H7 (cell line): ENCODE results near the gene PCNX1. TPM values are rescaled to one million over a fixed set of nuclear protein-coding genes. Genes with fewer than 3 reads are reported as not detected.
"Not testable (repeated sequence)": the region's sequence is repeated elsewhere in the genome, so short reads cannot be mapped to it uniquely, and the experiment has no call there.

Source experiments
- DNase-seq: peaks from one replicate; pipeline ENCODE4 v3.0.0; 2012
- H3K27me3 ChIP-seq: 2 replicates; pipeline ENCODE4 v1.6.0; 2011; ENCODE audit warnings: mild to moderate bottlenecking, low read length; ENCODE audit not compliant: control insufficient read depth, insufficient read depth
- H3K36me3 ChIP-seq: replicated peaks from 2 replicates; pipeline ENCODE4 v1.5.1; 2011; ENCODE audit warnings: low read length; ENCODE audit not compliant: control insufficient read depth, insufficient read depth
- H3K4me3 ChIP-seq: 2 replicates; pipeline ENCODE4 v1.5.1; 2011; ENCODE audit warnings: low read depth, mild to moderate bottlenecking, control low read depth, low read length, moderate library complexity; ENCODE audit not compliant: insufficient read depth
- total RNA-seq: library from RNA; depleted of rRNA; stranded (reverse); fragments of >200 nt; shearing (Covaris generic); gene quantifications from 2 replicates; pipeline ENCODE4 v1.2.3, GENCODE V29; 2014

Gene PCNX1
- total RNA-seq, 1 experiment from 2014 or later = 29.1 TPM

DNA sequence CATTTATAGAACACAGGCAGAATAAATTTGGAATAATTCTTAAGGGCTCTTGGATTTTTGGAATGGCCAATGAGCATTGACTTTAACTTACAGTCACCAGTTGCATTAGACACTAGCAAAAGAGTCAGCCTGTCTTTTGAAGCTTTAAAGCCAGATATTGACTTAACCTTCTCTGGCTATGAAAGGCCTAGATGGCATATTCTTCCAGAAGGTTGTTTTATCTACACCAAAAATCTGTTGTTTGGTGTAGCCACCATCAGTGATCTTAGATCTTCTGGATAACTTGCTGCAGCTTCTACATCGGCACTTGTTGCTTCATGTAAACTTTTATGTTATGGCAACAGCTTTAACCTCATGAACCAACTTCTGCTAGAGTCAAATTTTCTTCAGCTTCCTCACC, 10.4 kb downstream of the PCNX1 start:
- no peaks in the 10 kb centered on the region for H3K27me3 ChIP-seq
- no peak for DNase-seq
- no peaks in the 10 kb centered on the region; the same call in 1 of the 2 replicates for H3K36me3 ChIP-seq
- H3K4me3 ChIP-seq = no peak overlapping the region

DNA sequence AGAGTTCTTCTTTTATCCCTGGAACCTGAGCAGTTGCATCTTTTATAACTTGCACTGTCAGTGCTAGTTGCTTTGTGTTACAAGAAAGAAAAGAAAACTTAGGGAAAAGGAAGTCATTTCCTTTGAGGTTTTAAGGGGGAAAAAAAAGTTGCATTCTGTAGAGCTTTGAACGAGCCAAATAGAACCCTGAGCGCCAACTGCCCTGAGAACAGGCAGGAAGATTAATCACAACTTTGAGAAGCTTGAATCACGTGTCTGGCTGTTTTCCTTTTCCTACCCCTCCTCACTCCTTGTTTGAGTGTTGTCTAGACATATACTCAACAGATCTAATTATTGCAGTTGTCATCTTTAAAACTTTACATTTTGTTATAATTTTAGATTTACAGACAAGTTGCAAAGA, 12.5 kb downstream of the PCNX1 start:
- H3K4me3 ChIP-seq = no peak overlapping the region
- DNase-seq = no peak
- H3K36me3 ChIP-seq = no peaks in the 10 kb centered on the region; the same call in 1 of the 2 replicates
- H3K27me3 ChIP-seq = no peaks in the 10 kb centered on the region

GRCh38 chr14:70920608-70921007, 13.3 kb downstream of the PCNX1 start:
- H3K27me3 ChIP-seq = no peaks in the 10 kb centered on the region
- no peaks in the 10 kb centered on the region; the same call in 1 of the 2 replicates for H3K36me3 ChIP-seq
- H3K4me3 ChIP-seq = no peak overlapping the region
- no peak for DNase-seq

DNA sequence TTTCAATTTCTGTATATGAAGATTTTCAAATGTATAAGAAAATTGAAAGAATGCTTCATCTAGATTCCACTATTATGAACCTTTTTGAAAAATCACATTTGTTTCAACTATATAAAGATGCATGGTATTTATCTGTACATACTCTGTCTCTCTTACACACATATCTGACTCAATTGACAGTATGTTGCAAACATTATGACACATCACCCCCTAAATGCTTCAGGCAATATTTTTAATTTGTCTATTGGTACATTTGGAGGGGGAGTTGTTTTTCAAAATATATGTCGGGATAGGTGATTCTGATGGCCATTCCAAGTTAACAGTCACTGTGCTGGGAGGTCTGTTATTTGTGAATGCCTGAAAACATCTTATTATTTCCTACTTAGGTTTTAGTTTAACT, 14.4 kb downstream of the PCNX1 start:
- H3K36me3 ChIP-seq = no peaks in the 10 kb centered on the region; the same call in 1 of the 2 replicates
- no peaks in the 10 kb centered on the region for H3K27me3 ChIP-seq
- no peak overlapping the region for H3K4me3 ChIP-seq
- no peak for DNase-seq

DNA sequence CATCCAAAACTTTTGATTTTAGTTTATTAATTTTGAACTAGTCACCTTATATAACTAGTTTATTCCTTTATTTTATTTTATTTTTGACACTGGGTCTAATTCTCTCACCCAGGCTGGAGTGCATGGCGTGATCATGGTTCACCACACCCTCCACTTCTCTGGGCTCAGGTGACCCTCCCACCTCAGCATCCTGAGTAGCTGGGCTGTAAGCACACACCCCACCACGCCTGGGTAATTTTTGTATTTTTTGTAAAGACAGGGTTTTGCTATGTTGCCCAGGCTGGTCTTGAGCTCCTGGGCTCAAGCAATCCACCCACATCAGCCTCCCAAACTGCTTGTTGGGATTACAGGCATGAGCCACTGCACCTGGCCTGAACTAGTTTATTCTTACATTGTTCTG, 17.3 kb downstream of the PCNX1 start:
- Histone ChIP-seq H3K27me3 (no peaks in the 10 kb centered on the region), H3K36me3 (no peaks in the 10 kb centered on the region), H3K4me3 (no peak overlapping the region)
- DNase-seq = no peak

DNA sequence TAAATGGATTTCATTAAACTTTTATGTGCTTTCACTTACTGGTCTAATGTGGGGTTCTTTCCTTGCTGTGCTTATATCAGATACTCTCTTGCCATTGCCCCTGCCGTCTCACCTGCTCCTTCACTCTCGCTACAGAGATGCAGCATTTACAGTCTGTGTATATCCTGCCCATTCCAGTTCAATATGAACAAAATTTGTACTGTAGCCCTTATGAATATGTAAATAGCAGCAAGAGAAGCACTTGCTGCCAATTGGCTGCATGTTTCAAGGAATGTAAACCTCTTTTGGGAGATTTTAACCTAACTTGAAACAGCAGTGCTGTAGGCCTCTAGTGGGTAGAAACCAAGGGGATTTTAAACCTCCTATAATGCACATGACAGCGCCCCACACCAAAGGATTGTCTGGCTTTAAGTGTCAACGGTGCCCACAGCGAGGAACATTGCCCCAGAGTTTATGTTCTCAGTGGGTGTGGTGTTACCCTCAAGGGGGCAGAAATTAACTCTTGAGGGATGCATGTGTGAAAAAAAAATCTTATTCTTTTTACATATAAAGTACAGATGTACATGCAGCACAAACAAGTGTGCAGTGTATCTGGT, 19.1 kb downstream of the PCNX1 start:
- Histone ChIP-seq H3K27me3 (no peaks in the 10 kb centered on the region), H3K4me3 (no peak overlapping the region), H3K36me3 (no peaks in the 10 kb centered on the region)
- DNase-seq = no peak

DNA sequence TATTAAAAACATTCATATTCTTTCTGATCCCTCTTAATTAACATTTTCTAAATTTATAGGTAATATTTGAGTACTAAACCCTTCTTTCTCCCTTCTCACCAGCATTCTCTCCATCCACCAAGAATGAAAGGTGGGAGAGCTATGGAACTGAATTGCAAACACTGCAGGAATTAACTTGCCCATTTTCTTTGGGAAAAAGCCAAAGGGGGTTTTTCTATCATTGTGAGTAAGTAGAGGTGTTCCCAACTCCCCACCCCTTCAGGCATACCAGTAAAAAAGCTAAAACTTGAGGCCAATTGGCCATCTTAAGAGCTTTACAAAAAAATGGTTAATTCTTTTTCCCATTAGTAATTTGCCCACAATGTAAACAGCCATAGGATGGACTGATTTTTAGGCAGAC, 23.7 kb downstream of the PCNX1 start:
- Histone ChIP-seq H3K36me3 (no peaks in the 10 kb centered on the region), H3K27me3 (no peaks in the 10 kb centered on the region), H3K4me3 (no peak overlapping the region)
- DNase-seq = no peak

DNA sequence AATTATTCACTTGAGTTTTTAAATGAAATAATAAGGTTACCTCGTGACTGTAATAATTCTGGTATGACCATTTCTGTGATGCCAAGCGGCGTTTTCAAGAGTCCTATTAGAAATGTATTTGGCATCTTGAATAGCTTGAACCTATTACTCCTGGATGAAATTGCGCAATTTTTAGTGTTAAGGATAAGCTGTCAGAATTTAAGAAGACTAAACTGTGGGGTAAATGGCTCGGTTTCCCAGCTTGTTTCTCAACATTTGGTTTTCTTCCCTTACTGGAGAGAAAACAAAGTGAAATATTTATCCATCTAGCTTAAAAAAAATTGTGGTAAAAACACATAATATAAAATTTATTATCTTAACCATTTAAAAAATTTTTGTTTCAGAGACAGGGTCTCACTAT, 26.8 kb downstream of the PCNX1 start:
- no peak for DNase-seq
- no peaks in the 10 kb centered on the region for H3K27me3 ChIP-seq
- H3K36me3 ChIP-seq = no peaks in the 10 kb centered on the region
- H3K4me3 ChIP-seq = no peak overlapping the region

DNA sequence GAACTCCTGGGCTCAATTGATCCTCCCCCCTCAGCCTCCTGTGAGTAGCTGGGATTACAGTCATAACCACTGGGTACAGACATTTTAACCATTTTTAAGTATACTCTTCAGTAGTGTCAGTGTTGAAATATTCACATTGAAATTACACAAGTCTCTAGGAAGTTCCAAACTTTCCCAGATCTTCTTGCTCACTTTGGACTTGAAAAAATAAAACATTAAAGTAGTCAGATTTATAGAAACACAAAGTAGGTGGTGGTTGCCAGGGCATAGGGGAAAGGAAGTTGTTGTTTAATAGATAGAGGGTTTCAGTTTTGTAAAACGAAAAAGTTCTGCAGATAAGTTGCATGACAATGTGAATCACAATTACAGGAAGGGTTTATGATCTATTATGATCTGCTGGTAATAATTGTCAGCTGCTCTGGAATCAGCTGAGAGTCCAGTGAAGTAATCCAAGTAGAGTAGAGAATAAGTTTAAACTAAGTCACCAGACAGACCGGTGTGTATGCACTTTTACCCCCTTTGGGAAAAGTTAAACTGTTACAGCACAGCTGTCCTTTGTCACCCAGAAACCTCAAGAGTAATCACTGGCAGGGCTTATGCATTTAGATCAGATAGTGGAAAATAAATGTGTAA, 27.4 kb downstream of the PCNX1 start:
- Histone ChIP-seq H3K4me3 (no peak overlapping the region), H3K27me3 (no peaks in the 10 kb centered on the region), H3K36me3 (no peaks in the 10 kb centered on the region)
- DNase-seq = no peak

DNA sequence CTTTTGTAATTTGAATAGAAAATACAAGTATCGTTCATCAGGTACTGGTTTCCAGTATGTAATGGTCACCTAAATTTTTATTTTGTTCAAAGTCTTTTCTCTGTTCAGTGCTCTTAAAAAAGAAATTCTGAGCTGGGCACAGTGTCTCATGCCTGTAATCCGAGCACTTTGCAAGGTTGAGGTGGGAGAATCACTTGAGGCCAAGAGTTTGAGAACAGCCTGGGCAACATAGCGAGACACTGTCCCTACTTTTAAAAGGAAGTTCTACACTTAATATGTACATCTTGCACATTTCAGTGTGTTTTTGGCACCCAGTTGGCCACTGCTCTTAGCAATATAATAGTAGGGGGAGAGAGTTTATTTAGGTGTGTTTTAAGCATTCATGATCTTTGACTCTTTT, 27.9 kb downstream of the PCNX1 start:
- Histone ChIP-seq H3K36me3 (no peaks in the 10 kb centered on the region), H3K4me3 (no peak overlapping the region)

DNA sequence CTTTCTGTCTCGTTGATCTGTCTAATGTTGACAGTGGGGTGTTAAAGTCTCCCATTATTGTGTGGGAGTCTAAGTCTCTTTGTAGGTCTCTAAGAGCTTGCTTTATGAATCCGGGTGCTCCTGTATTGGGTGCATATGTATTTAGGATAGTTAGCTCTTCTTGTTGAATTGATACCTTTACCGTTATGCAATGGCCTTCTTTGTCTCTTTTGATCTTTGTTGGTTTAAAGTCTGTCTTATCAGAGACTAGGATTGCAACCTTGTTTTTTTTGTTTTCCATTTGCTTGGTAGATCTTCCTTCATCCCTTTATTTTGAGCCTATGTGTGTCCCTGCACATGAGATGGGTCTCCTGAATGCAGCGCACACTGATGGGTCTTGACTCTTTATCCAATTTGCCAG, 32.4 kb downstream of the PCNX1 start:
- H3K36me3 ChIP-seq, H3K27me3 ChIP-seq, DNase-seq, H3K4me3 ChIP-seq: not testable (repeated sequence)

More for the DNA sequence above, 27.9 kb downstream of the PCNX1 start:
- DNase-seq = no peak
- H3K27me3 ChIP-seq = no peaks in the 10 kb centered on the region

GRCh38 chr14:70941637-70942341, 34.5 kb downstream of the PCNX1 start:
- DNase-seq, H3K27me3 ChIP-seq, H3K4me3 ChIP-seq, H3K36me3 ChIP-seq: not testable (repeated sequence)

DNA sequence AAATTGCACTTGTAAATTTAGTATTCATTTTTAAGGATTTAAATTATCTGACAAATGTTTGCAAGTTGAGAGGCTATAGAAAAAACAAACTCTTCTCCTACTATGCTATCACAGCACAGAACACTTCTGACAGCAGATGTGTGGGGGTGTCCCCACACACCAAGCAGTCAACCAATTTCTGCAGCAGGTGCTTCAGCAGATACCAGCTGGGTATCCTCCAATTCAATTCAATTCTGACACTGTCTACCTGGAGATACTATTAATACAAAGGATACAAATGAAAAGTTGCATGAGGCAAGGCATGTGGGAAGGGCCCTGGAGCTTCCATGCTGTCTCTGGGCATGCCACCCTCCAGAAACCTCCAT, 35.1 kb downstream of the PCNX1 start:
- Histone ChIP-seq H3K36me3 (peaks cover 4% of the 10 kb centered on the region), H3K4me3 (no peak overlapping the region), H3K27me3 (no peaks in the 10 kb centered on the region)
- no peak for DNase-seq

GRCh38 chr14:70942721-70943120, 35.5 kb downstream of the PCNX1 start:
- DNase-seq, H3K27me3 ChIP-seq, H3K4me3 ChIP-seq, H3K36me3 ChIP-seq: not testable (repeated sequence)

DNA sequence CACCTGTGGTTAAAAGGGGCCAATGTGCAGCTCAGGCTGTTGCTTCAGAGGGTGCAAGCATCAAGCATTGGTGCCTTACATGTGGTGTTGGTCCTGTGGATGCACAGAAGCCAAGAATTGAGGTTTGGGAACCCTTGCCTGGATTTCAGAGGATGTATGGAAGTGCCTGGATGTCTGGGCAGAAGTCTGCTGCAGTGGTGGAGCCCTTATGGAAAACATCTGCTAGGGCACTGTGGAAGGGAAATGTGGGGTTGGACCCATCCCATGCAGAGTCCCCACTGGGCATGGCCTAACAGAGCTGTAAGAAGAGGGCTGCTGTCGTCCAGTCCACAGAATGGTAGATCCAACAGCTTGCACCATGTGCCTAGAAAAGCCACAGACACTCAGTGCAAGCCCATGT, 36.6 kb downstream of the PCNX1 start:
- H3K27me3 ChIP-seq = no peaks in the 10 kb centered on the region
- H3K4me3 ChIP-seq = no peak overlapping the region
- H3K36me3 ChIP-seq = peaks cover 4% of the 10 kb centered on the region
- no peak for DNase-seq
